ENCODE measurements around the gene NOSTRIN.
"Not testable (repeated sequence)": the region's sequence is repeated elsewhere in the genome, so short reads cannot be mapped to it uniquely, and the experiment has no call there.

The NOSTRIN gene

GRCh38 chr2:168801961-168802858 lies at the start of gene NOSTRIN:
Gene NOSTRIN (plus strand): TSS chr2:168802637. CDS start chr2:168802647, 10 bp downstream.
- intact Hi-C loops (cut with DNase I), result no loop called here
- DNase-seq, result no peak

GRCh38 chr2:168753765-168754329 lies 48.6 kb upstream of the NOSTRIN start:
- intact Hi-C loops (cut with DNase I), result no loop called here
- no peak for DNase-seq

- no peak for DNase-seq
- intact Hi-C loops (cut with DNase I), result no loop called here
Measured at GRCh38 chr2:168757223-168757622, 45.2 kb upstream of the NOSTRIN start.

- DNase-seq, result no peak
- intact Hi-C loops (cut with DNase I), result loop anchor here (2.0 kb wide), 1 partner anchor 412 kb away; no protein-coding TSS in a partner anchor
Measured at GRCh38 chr2:168758970-168759820, 43.2 kb upstream of the NOSTRIN start.

- no peak for DNase-seq
- intact Hi-C loops (cut with DNase I), result no loop called here
Measured at GRCh38 chr2:168765401-168765800, 37.0 kb upstream of the NOSTRIN start.

GRCh38 chr2:168766600-168766999 lies 35.8 kb upstream of the NOSTRIN start:
- DNase-seq, result no peak
- intact Hi-C loops (cut with DNase I), result no loop called here

- DNase-seq, result no peak
- intact Hi-C loops (cut with DNase I), result no loop called here
Measured at GRCh38 chr2:168767258-168767657, 35.2 kb upstream of the NOSTRIN start.

GRCh38 chr2:168768357-168768756 lies 34.1 kb upstream of the NOSTRIN start:
- DNase-seq; intact Hi-C loops (cut with DNase I): not testable (repeated sequence)

GRCh38 chr2:168770796-168771195 lies 31.6 kb upstream of the NOSTRIN start:
- intact Hi-C loops (cut with DNase I), result no loop called here
- DNase-seq, result no peak

GRCh38 chr2:168772704-168773103 lies 29.7 kb upstream of the NOSTRIN start:
- intact Hi-C loops (cut with DNase I), result no loop called here
- DNase-seq, result no peak

- no peak for DNase-seq
- intact Hi-C loops (cut with DNase I), result no loop called here
Measured at GRCh38 chr2:168773128-168773527, 29.3 kb upstream of the NOSTRIN start.

- intact Hi-C loops (cut with DNase I), result no loop called here
- peak in 4 of 10 donors; percentile 30 to 86 (median 44) for DNase-seq
Measured at GRCh38 chr2:168773719-168774521, 28.5 kb upstream of the NOSTRIN start.

GRCh38 chr2:168775837-168776236 lies 26.6 kb upstream of the NOSTRIN start:
- DNase-seq, result no peak
- intact Hi-C loops (cut with DNase I), result no loop called here

- no peak for DNase-seq
- intact Hi-C loops (cut with DNase I), result no loop called here
Measured at GRCh38 chr2:168780669-168781071, 21.8 kb upstream of the NOSTRIN start.

GRCh38 chr2:168781191-168781817 lies 21.1 kb upstream of the NOSTRIN start:
- no peak for DNase-seq
- intact Hi-C loops (cut with DNase I), result no loop called here

- DNase-seq, result no peak
- intact Hi-C loops (cut with DNase I), result no loop called here
Measured at GRCh38 chr2:168782271-168782670, 20.2 kb upstream of the NOSTRIN start.

GRCh38 chr2:168784993-168785392 lies 17.4 kb upstream of the NOSTRIN start:
- DNase-seq, result no peak
- intact Hi-C loops (cut with DNase I), result no loop called here

- intact Hi-C loops (cut with DNase I), result no loop called here
- no peak for DNase-seq
Measured at GRCh38 chr2:168787098-168787781, 15.2 kb upstream of the NOSTRIN start.

- intact Hi-C loops (cut with DNase I), result no loop called here
- no peak for DNase-seq
Measured at GRCh38 chr2:168787782-168788376, 14.6 kb upstream of the NOSTRIN start.
